GM19324 (cell line): ENCODE measurements around the gene MBD6.

Experiments used
- ATAC-seq: cut with Tn5 transposase; IDR thresholded peaks from one replicate; pipeline ENCODE4 v1.9.1; 2021; ENCODE audit warnings: mild to moderate bottlenecking, moderate library complexity; ENCODE audit not compliant: unreplicated experiment, low FRiP score

The MBD6 gene

DNA sequence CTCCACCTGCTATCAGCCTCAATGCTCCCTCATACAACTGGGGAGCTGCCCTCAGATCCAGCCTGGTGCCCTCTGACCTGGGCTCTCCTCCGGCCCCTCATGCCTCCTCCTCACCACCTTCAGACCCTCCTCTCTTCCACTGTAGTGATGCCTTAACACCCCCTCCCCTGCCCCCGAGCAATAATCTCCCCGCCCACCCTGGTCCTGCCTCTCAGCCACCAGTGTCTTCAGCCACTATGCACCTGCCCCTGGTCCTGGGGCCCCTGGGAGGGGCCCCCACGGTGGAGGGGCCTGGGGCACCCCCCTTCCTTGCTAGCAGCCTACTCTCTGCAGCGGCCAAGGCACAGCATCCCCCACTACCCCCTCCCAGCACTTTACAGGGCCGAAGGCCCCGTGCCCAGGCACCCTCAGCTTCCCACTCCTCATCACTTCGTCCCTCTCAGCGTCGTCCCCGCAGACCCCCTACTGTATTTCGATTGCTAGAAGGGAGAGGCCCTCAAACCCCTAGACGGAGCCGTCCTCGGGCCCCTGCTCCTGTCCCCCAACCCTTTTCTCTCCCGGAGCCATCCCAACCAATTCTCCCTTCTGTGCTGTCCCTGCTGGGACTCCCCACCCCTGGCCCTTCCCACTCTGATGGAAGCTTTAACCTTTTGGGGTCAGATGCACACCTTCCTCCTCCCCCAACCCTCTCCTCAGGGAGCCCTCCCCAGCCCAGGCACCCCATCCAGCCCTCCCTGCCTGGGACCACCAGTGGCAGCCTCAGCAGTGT, 3.2 kb downstream of the MBD6 start:
- ATAC-seq, result no peak

DNA sequence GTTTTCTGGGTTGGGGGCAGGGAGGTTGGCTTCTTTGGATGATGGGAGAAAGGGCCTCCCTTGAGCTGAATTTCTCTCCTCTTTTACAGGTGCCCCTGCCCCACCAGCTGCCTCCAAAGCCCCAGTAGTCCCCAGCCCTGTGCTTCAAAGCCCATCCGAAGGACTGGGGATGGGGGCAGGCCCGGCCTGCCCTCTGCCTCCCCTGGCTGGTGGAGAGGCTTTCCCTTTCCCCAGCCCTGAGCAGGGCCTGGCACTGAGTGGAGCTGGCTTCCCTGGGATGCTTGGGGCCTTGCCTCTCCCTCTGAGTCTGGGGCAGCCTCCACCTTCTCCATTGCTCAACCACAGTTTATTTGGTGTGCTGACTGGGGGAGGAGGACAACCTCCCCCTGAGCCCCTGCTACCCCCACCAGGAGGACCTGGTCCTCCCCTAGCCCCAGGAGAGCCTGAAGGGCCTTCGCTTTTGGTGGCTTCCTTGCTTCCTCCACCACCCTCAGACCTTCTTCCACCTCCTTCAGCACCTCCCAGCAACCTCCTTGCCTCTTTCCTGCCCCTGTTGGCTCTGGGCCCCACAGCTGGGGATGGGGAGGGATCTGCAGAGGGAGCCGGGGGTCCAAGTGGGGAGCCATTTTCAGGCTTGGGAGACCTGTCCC, 4.0 kb downstream of the MBD6 start:
- ATAC-seq, result no peak

- no peak for ATAC-seq
Observed at GRCh38 chr12:57527184-57527583, 4.6 kb downstream of the MBD6 start.

DNA sequence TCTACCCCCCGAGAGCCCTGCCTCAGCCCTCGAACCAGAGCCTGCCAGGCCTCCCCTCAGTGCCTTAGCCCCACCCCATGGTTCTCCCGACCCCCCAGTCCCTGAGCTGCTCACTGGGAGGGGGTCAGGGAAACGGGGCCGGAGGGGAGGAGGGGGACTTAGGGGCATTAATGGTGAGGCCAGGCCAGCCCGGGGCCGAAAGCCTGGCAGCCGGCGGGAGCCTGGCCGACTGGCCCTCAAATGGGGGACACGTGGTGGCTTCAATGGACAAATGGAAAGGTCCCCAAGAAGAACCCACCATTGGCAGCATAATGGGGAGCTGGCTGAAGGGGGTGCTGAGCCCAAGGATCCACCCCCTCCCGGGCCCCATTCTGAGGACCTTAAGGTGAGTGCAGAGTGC, 5.6 kb downstream of the MBD6 start:
- no peak for ATAC-seq

DNA sequence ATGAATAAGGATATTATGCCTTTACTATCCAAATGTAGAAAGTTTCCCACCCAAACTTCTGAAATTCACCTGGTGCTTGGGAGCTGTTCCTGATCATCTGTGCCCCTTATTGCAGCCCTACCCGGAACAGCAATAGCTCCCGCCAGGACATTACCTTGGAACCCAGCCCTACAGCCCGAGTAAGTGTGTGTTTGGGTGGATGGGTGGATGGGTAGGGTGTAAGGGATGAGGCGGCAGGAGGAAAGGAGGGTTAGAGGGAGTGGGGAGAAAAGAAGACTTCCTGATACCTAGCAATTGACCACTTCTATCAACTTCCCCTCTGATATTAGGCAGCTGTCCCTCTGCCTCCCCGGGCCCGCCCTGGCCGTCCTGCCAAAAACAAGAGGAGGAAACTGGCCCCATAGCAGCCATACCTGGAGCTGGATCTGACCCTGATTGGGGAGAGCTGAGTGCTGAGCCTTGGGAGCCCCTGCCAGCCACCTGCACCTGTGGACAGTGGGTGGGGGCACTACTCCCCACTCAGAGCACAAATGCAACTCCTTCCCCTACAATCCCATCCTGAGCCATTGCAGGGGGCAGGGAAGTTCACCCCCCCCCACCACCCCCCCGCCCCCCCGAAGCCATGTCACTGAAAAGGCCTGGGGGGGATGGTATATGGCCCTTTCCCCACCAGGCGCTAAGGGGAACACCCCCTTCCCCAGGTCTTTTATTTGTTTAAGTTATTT, 6.4 kb downstream of the MBD6 start:
- no peak for ATAC-seq

DNA sequence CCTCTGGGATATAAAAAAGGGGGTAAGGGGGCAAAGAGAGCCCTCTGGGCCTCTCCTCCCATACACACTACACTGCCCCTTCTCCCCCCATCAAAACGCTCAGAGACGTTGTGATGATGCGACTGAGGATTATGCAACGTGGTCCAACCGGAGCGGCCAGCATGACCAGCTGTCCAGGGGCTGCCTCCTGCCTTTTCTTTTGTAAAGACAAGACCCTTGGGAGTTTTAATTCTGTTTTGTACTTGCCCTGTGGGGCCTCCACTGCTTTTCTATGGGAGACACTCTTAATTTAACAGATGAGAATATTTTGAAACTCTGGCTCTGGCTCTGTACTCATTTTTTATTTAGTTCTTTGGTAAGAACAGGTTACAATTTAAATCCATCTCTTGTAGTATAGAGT, 7.2 kb downstream of the MBD6 start:
- ATAC-seq, result no peak

DNA sequence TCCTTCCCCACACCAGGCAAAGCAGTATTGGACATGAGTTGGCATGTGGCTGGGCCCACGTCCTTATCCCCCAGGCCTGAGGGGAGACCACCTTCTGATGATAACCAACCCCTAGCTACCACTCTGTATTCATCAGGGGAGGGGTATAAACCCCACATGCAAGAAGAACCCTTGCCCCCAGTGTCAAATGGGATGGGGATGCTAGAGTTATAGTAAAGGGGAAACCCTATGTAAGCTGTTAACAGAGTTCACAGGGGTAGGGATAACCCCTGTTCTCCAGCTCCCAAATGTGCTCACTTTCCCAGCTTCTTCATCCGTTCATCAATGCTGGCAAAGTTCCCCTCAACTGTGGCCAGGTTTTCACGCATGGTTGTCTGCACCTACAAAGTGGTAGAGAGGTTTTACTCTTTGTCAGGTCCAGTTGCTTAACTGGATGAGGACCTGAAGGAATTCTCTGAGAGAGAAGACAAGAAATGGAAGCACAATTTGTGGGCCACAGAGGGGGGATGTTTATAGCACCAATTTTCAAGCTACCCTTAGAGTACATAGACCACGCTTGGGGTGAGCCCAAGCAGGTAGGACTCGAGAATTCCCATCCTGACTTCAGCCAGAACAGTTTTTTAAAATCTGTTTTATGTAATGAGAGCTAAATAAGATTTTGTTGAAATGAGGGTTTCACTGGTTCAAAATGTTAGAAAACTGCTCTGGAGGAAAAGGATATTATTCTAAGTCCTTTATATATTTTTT, 7.9 kb downstream of the MBD6 start:
- ATAC-seq, result no peak

DNA sequence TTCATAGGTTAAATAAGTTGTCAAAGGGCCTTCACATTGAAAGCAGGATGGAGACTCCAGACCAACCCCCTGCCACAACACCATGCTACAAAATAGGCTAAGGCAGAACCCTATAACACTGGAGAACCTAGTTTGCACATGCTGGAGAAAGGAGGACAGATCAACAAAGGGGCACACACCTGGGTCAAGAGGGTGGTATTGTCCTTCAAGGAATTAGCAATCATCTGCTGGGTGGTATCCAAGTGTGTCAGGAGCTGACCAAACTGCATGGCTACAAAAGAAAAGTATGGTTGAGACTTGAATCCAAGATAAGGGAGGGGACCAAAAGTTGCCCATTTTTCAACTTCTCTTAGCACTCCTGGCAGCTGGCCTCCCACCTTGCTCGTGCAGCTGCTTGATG, 9.2 kb downstream of the MBD6 start:
- no peak for ATAC-seq

DNA sequence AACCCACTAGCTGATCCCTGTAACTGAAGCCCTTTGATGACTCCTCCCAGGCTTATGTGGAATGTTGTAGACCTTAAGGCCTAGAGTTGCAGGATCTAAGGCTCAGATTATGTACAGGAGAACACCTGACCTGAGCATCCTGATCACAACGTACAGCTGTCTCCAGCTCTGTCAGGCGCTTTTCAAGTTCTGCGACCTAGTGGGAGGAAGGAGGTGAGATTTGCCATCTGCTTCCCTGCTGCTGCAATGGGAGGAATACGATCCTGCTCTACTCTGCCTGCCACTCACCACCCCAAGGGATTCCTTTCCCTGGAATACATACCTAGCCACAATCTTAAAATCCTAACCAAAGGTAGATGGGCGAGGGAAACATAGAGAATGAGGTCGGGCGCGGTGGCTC, 10.5 kb downstream of the MBD6 start:
- no peak for ATAC-seq

GRCh38 chr12:57534250-57534649, 11.6 kb downstream of the MBD6 start:
- ATAC-seq, result no peak

- ATAC-seq, result no peak
Observed at GRCh38 chr12:57534991-57535543, 12.4 kb downstream of the MBD6 start.

- no peak for ATAC-seq
Observed at GRCh38 chr12:57535764-57536596, 13.4 kb downstream of the MBD6 start.

DNA sequence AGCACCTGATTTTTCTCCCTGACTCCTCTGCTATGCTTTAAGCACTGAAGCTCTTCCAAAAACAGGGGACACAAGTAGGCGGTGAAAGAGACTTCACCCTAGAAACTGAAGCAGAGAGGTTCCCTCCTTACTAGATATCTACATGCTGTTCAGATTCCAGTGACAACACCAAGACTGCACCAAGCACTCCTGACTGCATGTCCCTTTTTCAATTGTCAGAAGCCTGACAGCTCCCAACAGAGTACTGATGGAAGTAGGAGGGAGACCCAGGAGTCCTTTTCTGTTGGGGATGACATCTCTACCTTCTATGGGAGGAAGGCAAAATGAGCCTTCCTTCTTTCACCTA, 13.9 kb downstream of the MBD6 start:
- ATAC-seq, result no peak

GRCh38 chr12:57539134-57539768, 16.6 kb downstream of the MBD6 start:
- ATAC-seq, result no peak

GRCh38 chr12:57541001-57541400, 18.4 kb downstream of the MBD6 start:
- no peak for ATAC-seq

- ATAC-seq, result no peak
Observed at GRCh38 chr12:57541717-57542116, 19.1 kb downstream of the MBD6 start.

- no peak for ATAC-seq
Observed at GRCh38 chr12:57543581-57543980, 21.0 kb downstream of the MBD6 start.

- ATAC-seq, result no peak
Observed at GRCh38 chr12:57545809-57546437, 23.3 kb downstream of the MBD6 start.
